ENCODE results near the gene MGAT4B. TPM values are rescaled to one million over a fixed set of nuclear protein-coding genes. Genes with fewer than 3 reads are reported as not detected.

Gene MGAT4B
- polyA plus RNA-seq: 10 to 100 TPM; 59.2 to 66.8 TPM

DNA sequence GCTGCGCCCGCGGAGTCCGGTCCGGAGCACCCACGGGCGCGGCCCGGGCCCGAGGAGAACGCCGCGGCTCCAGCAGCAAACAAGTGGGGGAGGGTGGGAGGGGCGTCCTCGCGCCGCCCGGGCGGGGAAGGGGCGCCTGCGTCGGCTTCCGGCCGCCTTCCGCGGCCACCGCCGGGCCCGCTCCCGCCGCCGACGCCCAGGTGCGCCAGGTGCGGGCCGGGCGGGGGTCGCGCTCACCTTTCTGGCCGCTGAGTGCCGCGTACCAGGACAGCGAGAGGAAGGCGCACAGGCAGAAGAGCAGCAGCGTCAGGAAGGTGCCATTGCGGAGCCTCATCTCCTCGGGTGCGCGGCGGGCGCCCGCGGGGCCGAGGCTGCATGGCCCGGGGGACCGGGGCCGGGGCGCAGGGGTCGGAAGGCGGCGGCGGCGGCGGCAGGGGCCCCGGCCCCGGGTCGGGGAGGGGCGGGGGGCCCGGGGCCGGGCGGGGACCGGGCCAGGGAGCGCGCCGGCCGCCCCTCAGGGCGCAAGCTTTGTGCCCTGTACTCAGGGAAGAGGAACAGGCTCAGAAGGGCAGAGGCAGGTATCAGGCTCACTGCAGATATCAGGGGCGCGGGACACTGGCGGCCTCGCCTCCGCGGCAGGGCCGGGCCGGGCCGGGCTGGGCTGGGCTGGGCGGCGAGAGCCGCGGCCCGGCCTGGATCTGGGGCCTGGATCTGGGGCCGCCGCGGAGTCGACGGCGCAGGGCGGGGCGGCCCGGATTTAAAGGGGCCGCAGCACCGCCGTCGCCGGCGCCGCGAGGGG is at the start of gene MGAT4B:
MGAT4B (minus strand) TSS at position 617 of the 799 bp plus-strand sequence; CDS start at position 334, 283 bp downstream.
- Histone ChIP-seq H3K27ac (ENCODE audit: low read depth in 2 of 2, low read length in 1 of 2) (peak within 1 kb of the TSS; percentile 91 to 99), H3K9me3 (ENCODE audit: control insufficient read depth in 2 of 2, insufficient read depth in 1 of 2, low read depth in 1 of 2, low read length in 1 of 2) (no peaks in the 10 kb centered on the region), H3K4me3 (ENCODE audit: low read depth in 1 of 2, low read length in 2 of 2) (peak within 1 kb of the TSS; percentile 78 to 98), H3K27me3 (ENCODE audit: control insufficient read depth in 1 of 2, insufficient read depth in 2 of 2, low read length in 2 of 2) (no peaks in the 10 kb centered on the region), H3K36me3 (ENCODE audit: control insufficient read depth in 2 of 2, insufficient read depth in 2 of 2, low read length in 1 of 2) (no peaks in the 10 kb centered on the region), H3K4me1 (ENCODE audit: control insufficient read depth in 2 of 2, insufficient read depth in 2 of 2, low read length in 1 of 2) (peaks cover 9 to 31% of the 10 kb centered on the region in 2 donors)
- WGBS, 2 donors: 0 to 1% methylated on average over 55 to 108 of the region's 108 CpGs

DNA sequence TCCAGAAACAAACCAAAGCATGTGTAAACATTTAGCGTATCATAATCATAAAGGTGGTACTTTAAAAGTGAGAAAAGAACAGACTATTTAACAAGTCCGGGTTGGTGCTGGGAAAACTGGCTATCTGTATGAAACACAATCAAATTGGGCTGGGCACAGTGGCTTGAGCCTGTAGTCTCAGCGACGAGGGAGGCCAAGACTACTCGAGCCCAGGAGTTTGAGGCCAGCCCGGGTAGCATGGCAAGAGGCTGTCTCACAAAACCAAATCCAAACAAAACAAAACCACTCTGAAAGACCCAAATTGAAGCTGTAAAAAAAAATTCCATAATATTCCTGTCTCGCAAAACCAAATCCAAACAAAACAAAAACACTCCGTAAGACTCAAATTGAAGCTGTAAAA is 47.7 kb upstream of the MGAT4B start:
- no peaks in the 10 kb centered on the region for H3K27me3 ChIP-seq (ENCODE audit: control insufficient read depth in 1 of 2, insufficient read depth in 2 of 2, low read length in 2 of 2)

DNA sequence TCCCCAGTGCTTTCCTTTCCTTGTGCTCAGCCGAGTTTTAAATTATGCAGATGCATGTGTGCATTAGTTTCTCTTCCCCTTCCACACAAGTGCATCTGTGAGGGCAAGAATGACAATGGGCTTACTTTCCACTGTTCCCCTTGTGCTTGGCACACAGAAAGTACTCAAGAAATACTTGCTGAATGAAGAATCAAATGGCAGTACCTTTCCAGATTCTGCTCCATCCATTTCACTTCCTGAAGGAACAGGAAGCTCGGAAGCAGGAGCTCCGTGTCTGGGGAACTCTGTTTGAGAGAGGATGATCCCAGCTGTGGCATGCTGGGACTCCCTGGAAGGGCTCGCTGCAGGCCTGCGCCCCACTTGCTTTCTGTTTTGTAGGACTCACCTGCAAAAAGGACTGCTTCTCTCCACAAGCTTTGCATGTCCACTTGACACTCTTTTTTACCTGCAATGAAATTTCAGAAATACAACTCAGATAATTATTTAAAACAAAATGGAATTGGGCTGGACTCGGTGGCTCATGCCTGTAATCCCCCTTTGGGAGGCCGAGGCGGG is 46.4 kb upstream of the MGAT4B start:
- no peaks in the 10 kb centered on the region for H3K9me3 ChIP-seq (ENCODE audit: control insufficient read depth in 2 of 2, insufficient read depth in 1 of 2, low read depth in 1 of 2, low read length in 1 of 2)
- H3K4me1 ChIP-seq (ENCODE audit: control insufficient read depth in 2 of 2, insufficient read depth in 2 of 2, low read length in 1 of 2): no peaks in the 10 kb centered on the region
- no peak overlapping the region for H3K27ac ChIP-seq (ENCODE audit: low read depth in 2 of 2, low read length in 1 of 2)
- H3K27me3 ChIP-seq (ENCODE audit: control insufficient read depth in 1 of 2, insufficient read depth in 2 of 2, low read length in 2 of 2): no peaks in the 10 kb centered on the region
- H3K36me3 ChIP-seq (ENCODE audit: control insufficient read depth in 2 of 2, insufficient read depth in 2 of 2, low read length in 1 of 2): peaks cover 25% of the 10 kb centered on the region in 2 donors
- 86 to 88% methylated on average over 8 of the region's 8 CpGs for WGBS, 2 donors
- no peak overlapping the region for H3K4me3 ChIP-seq (ENCODE audit: low read depth in 1 of 2, low read length in 2 of 2)

More for the DNA sequence above, 47.7 kb upstream of the MGAT4B start:
- Histone ChIP-seq H3K4me1 (ENCODE audit: control insufficient read depth in 2 of 2, insufficient read depth in 2 of 2, low read length in 1 of 2) (no peaks in the 10 kb centered on the region), H3K36me3 (ENCODE audit: control insufficient read depth in 2 of 2, insufficient read depth in 2 of 2, low read length in 1 of 2) (peaks cover 20% of the 10 kb centered on the region in 2 donors), H3K27ac (ENCODE audit: low read depth in 2 of 2, low read length in 1 of 2) (no peak overlapping the region), H3K4me3 (ENCODE audit: low read depth in 1 of 2, low read length in 2 of 2) (no peak overlapping the region), H3K9me3 (ENCODE audit: control insufficient read depth in 2 of 2, insufficient read depth in 1 of 2, low read depth in 1 of 2, low read length in 1 of 2) (no peaks in the 10 kb centered on the region)
- WGBS, 2 donors: 90 to 91% methylated on average over 8 of the region's 8 CpGs

- H3K27me3 ChIP-seq (ENCODE audit: control insufficient read depth in 1 of 2, insufficient read depth in 2 of 2, low read length in 2 of 2): no peaks in the 10 kb centered on the region
- H3K4me3 ChIP-seq (ENCODE audit: low read depth in 1 of 2, low read length in 2 of 2): no peak overlapping the region
- no peaks in the 10 kb centered on the region for H3K9me3 ChIP-seq (ENCODE audit: control insufficient read depth in 2 of 2, insufficient read depth in 1 of 2, low read depth in 1 of 2, low read length in 1 of 2)
- H3K4me1 ChIP-seq (ENCODE audit: control insufficient read depth in 2 of 2, insufficient read depth in 2 of 2, low read length in 1 of 2): peaks cover 0 to 2% of the 10 kb centered on the region in 2 donors
- H3K27ac ChIP-seq (ENCODE audit: low read depth in 2 of 2, low read length in 1 of 2): no peak overlapping the region
- H3K36me3 ChIP-seq (ENCODE audit: control insufficient read depth in 2 of 2, insufficient read depth in 2 of 2, low read length in 1 of 2): peaks cover 18 to 23% of the 10 kb centered on the region in 2 donors
- 71 to 92% methylated on average over 9 of the region's 9 CpGs for WGBS, 2 donors
Observed at GRCh38 chr5:179841621-179842020, 35.0 kb upstream of the MGAT4B start.

GRCh38 chr5:179840766-179841165 is 34.1 kb upstream of the MGAT4B start:
- Histone ChIP-seq H3K27me3 (ENCODE audit: control insufficient read depth in 1 of 2, insufficient read depth in 2 of 2, low read length in 2 of 2) (no peaks in the 10 kb centered on the region), H3K27ac (ENCODE audit: low read depth in 2 of 2, low read length in 1 of 2) (no peak overlapping the region), H3K4me1 (ENCODE audit: control insufficient read depth in 2 of 2, insufficient read depth in 2 of 2, low read length in 1 of 2) (peaks cover 0 to 2% of the 10 kb centered on the region in 2 donors), H3K9me3 (ENCODE audit: control insufficient read depth in 2 of 2, insufficient read depth in 1 of 2, low read depth in 1 of 2, low read length in 1 of 2) (no peaks in the 10 kb centered on the region), H3K36me3 (ENCODE audit: control insufficient read depth in 2 of 2, insufficient read depth in 2 of 2, low read length in 1 of 2) (peaks cover 25 to 30% of the 10 kb centered on the region in 2 donors), H3K4me3 (ENCODE audit: low read depth in 1 of 2, low read length in 2 of 2) (no peak overlapping the region)
- 86 to 87% methylated on average over 17 of the region's 17 CpGs for WGBS, 2 donors

DNA sequence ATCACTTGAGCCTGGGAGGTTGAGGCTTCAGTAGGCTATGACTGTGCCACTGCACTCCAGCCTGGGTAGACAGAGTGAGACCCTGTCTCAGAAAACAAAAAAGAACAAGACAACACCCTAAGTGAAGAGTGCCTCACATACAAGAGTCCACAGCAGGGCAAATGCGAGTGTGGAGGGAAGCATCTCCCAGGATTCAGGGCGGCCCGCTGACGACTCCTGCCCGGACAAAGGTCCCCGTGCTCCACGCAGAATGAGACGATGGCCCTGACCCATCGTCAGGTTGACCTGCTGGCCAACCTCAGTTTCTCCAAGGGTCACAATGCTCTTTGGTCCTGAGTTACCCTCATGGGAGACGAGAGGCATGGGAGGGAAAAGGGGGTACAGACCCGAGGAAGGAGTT is 33.7 kb upstream of the MGAT4B start:
- Histone ChIP-seq H3K4me3 (ENCODE audit: low read depth in 1 of 2, low read length in 2 of 2) (no peak overlapping the region), H3K4me1 (ENCODE audit: control insufficient read depth in 2 of 2, insufficient read depth in 2 of 2, low read length in 1 of 2) (peaks cover 0 to 2% of the 10 kb centered on the region in 2 donors), H3K27me3 (ENCODE audit: control insufficient read depth in 1 of 2, insufficient read depth in 2 of 2, low read length in 2 of 2) (no peaks in the 10 kb centered on the region), H3K9me3 (ENCODE audit: control insufficient read depth in 2 of 2, insufficient read depth in 1 of 2, low read depth in 1 of 2, low read length in 1 of 2) (no peaks in the 10 kb centered on the region), H3K36me3 (ENCODE audit: control insufficient read depth in 2 of 2, insufficient read depth in 2 of 2, low read length in 1 of 2) (peaks cover 25 to 30% of the 10 kb centered on the region in 2 donors), H3K27ac (ENCODE audit: low read depth in 2 of 2, low read length in 1 of 2) (no peak overlapping the region)
- WGBS, 2 donors: 90 to 91% methylated on average over 11 of the region's 11 CpGs

GRCh38 chr5:179839328-179840256 is 32.9 kb upstream of the MGAT4B start:
- Histone ChIP-seq H3K9me3 (ENCODE audit: control insufficient read depth in 2 of 2, insufficient read depth in 1 of 2, low read depth in 1 of 2, low read length in 1 of 2) (no peaks in the 10 kb centered on the region), H3K27me3 (ENCODE audit: control insufficient read depth in 1 of 2, insufficient read depth in 2 of 2, low read length in 2 of 2) (no peaks in the 10 kb centered on the region), H3K36me3 (ENCODE audit: control insufficient read depth in 2 of 2, insufficient read depth in 2 of 2, low read length in 1 of 2) (peaks cover 25 to 30% of the 10 kb centered on the region in 2 donors), H3K4me3 (ENCODE audit: low read depth in 1 of 2, low read length in 2 of 2) (no peak overlapping the region), H3K27ac (ENCODE audit: low read depth in 2 of 2, low read length in 1 of 2) (peak overlapping the region in 1 of 2 donors; percentile 35), H3K4me1 (ENCODE audit: control insufficient read depth in 2 of 2, insufficient read depth in 2 of 2, low read length in 1 of 2) (peaks cover 0 to 2% of the 10 kb centered on the region in 2 donors)
- 73 to 77% methylated on average over 16 of the region's 16 CpGs for WGBS, 2 donors

GRCh38 chr5:179837076-179838011 is 30.7 kb upstream of the MGAT4B start:
- H3K9me3 ChIP-seq (ENCODE audit: control insufficient read depth in 2 of 2, insufficient read depth in 1 of 2, low read depth in 1 of 2, low read length in 1 of 2): no peaks in the 10 kb centered on the region
- peak overlapping the region; percentile 27 to 30 for H3K27ac ChIP-seq (ENCODE audit: low read depth in 2 of 2, low read length in 1 of 2)
- H3K4me3 ChIP-seq (ENCODE audit: low read depth in 1 of 2, low read length in 2 of 2): no peak overlapping the region
- 83 to 85% methylated on average over 15 of the region's 15 CpGs for WGBS, 2 donors
- peaks cover 36 to 48% of the 10 kb centered on the region in 2 donors for H3K36me3 ChIP-seq (ENCODE audit: control insufficient read depth in 2 of 2, insufficient read depth in 2 of 2, low read length in 1 of 2)
- H3K27me3 ChIP-seq (ENCODE audit: control insufficient read depth in 1 of 2, insufficient read depth in 2 of 2, low read length in 2 of 2): no peaks in the 10 kb centered on the region
- peaks cover 0 to 6% of the 10 kb centered on the region in 2 donors for H3K4me1 ChIP-seq (ENCODE audit: control insufficient read depth in 2 of 2, insufficient read depth in 2 of 2, low read length in 1 of 2)
